Left lung (tissue), 10 donors: ENCODE data around the gene CLDN1. TPM values are rescaled to one million over a fixed set of nuclear protein-coding genes. Genes with fewer than 3 reads are reported as not detected.

ENCODE experiments used
- ATAC-seq: fragments of 200-7000 bp; cut with Tn5 transposase; one replicate; pipeline ENCODE4 v1.9.1; 2020; ENCODE audit warnings: moderate library complexity
- DNase-seq, 4 donors: peaks; one replicate each; pipeline ENCODE4 v3.0.0-alpha.2; 2013 to 2020
- H3K27ac ChIP-seq, 2 donors: fragments of 200-600 bp; sonication (generic) in 1 of 2; one replicate each; pipeline versions ENCODE4 v1.5.0 to v1.8.0; 2020 to 2021
- H3K27me3 ChIP-seq, 2 donors: fragments of 200-600 bp; sonication (generic) in 1 of 2; one replicate each; pipeline versions ENCODE4 v1.5.0 to v1.8.0; 2020 to 2021
- H3K36me3 ChIP-seq, 2 donors: fragments of 200-600 bp; sonication (generic) in 1 of 2; one replicate each; pipeline versions ENCODE4 v1.5.0 to v1.8.0; 2020 to 2021
- H3K4me1 ChIP-seq, 2 donors: fragments of 200-600 bp; one replicate each; pipeline ENCODE4 v1.8.0; 2021
- H3K4me3 ChIP-seq, 2 donors: fragments of 200-600 bp; sonication (generic) in 1 of 2; one replicate each; pipeline versions ENCODE4 v1.5.0 to v1.8.0; 2020 to 2021; ENCODE audit warnings: mild to moderate bottlenecking in 1 of 2
- H3K9me3 ChIP-seq, 2 donors: fragments of 200-600 bp; sonication (generic) in 1 of 2; one replicate each; pipeline versions ENCODE4 v1.5.0 to v1.8.0; 2020 to 2021
- intact Hi-C, 2 donors: fragments of 100-400 bp; cut with DNase I; formaldehyde crosslinking; loops; one replicate each; pipeline versions ENCODE4 v1.11.2 to v1.14.2; 2022
- polyA plus RNA-seq, 6 donors: library from polyadenylated mRNA; unstranded; fragments of 120-200 nt; gene quantifications; one replicate each; pipeline ENCODE4 v1.2.1, GENCODE V29; 2013; ENCODE audit not compliant: insufficient read length in 6 of 6
- total RNA-seq, 2 donors: library from RNA; stranded (reverse); fragmentation: NEBNext Ultra II Directional; extraction: Animal tissue kit (Norgen Biotek cat#: 25700); gene quantifications; one replicate each; pipeline ENCODE4 v1.2.1, GENCODE V29; 2021
- TF ChIP-seq, protein P1 (sequence below), 2 donors: fragments of 200-600 bp; sonication (generic) in 1 of 2; IDR thresholded peaks; one replicate each; pipeline versions ENCODE4 v1.5.0 to v1.8.0; 2021; ENCODE audit warnings: antibody characterized with exemption in 2 of 2
- donor health status: DM: no; HTN: yes; CAD: no.
- donor health status: DM: no; HTN: no; CAD: no.

Gene CLDN1
- total and polyA plus RNA-seq, 8 donors, result 1.3 to 78.8 (median 2.9) TPM

DNA sequence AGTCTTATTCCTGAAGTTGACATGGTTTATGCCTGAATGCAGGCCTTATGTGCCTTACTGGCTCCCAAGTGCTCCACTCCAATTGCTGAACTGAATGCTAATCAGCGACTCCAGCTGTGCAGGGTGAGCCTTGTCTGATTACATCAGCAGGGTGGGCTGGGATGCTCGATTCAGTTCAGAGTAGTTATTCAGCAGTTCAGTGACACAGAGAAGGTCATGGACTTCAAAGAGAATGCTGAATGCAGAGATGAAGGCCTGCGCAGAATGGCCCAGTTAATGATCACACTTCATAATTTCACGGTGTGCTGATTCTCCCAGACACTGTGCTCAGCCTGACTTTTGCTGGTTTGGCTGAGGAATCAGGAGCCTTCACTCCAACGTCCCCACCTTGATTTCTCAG is 63.6 kb downstream of the CLDN1 start:
- no peak for DNase-seq
- no peaks in the 10 kb centered on the region for H3K36me3 ChIP-seq
- H3K27ac ChIP-seq, result no peak overlapping the region
- intact Hi-C loops, result no loop called here
- H3K4me3 ChIP-seq, result no peak overlapping the region
- H3K9me3 ChIP-seq, result no peaks in the 10 kb centered on the region
- no peak for ATAC-seq
- H3K27me3 ChIP-seq, result no peaks in the 10 kb centered on the region
- TF ChIP-seq, protein P1, sequence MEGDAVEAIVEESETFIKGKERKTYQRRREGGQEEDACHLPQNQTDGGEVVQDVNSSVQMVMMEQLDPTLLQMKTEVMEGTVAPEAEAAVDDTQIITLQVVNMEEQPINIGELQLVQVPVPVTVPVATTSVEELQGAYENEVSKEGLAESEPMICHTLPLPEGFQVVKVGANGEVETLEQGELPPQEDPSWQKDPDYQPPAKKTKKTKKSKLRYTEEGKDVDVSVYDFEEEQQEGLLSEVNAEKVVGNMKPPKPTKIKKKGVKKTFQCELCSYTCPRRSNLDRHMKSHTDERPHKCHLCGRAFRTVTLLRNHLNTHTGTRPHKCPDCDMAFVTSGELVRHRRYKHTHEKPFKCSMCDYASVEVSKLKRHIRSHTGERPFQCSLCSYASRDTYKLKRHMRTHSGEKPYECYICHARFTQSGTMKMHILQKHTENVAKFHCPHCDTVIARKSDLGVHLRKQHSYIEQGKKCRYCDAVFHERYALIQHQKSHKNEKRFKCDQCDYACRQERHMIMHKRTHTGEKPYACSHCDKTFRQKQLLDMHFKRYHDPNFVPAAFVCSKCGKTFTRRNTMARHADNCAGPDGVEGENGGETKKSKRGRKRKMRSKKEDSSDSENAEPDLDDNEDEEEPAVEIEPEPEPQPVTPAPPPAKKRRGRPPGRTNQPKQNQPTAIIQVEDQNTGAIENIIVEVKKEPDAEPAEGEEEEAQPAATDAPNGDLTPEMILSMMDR (IDR thresholded peaks at IDR 0.05), result no peak
- H3K4me1 ChIP-seq, result no peaks in the 10 kb centered on the region

Other genes starting within 250 kb of the CLDN1 start
- 10 to 100 TPM; 29.1 to 50.7 TPM for gene P3H2, start 201.5 kb downstream of the CLDN1 start, total RNA-seq
- gene P3H2, start 201.5 kb downstream of the CLDN1 start, polyA plus RNA-seq, result 10 to 100 TPM; 30.5 to 45.7 (median 36.1) TPM
- gene CLDN16, start 65.7 kb upstream of the CLDN1 start, total RNA-seq, result 1 to 10 TPM in 1 of 2 donors, under 1 TPM in 1; 0.18 to 1.1 TPM
- under 1 TPM in 5 of 6 donors, not detected in 1; 0.04 to 0.43 (median 0.29) TPM for gene CLDN16, start 65.7 kb upstream of the CLDN1 start, polyA plus RNA-seq
- not detected for gene TMEM207, start 127.5 kb upstream of the CLDN1 start, total RNA-seq
- under 1 TPM; 0.14 to 0.37 (median 0.23) TPM for gene TMEM207, start 127.5 kb upstream of the CLDN1 start, polyA plus RNA-seq
- gene IL1RAP, start 191.6 kb upstream of the CLDN1 start, total RNA-seq, result 10 to 100 TPM; 21.3 to 32.5 TPM
- gene IL1RAP, start 191.6 kb upstream of the CLDN1 start, polyA plus RNA-seq, result 10 to 100 TPM; 20.1 to 23.6 (median 20.5) TPM